Stimulated activated CD8-positive, alpha-beta memory T cell treated with anti-CD3 and anti-CD28 coated beads, Interleukin-2, amount 100 ng/mL, for 1 hour (primary cell): ENCODE data around the gene ASB3.
"Not testable (repeated sequence)": the region's sequence is repeated elsewhere in the genome, so short reads cannot be mapped to it uniquely, and the experiment has no call there.

Source experiments
- DNase-seq, 2 donors: peaks; one replicate each; pipeline ENCODE4 v3.0.0-alpha.2; 2020; ENCODE audit warnings: low read depth in 2 of 2

Gene ASB3

DNA sequence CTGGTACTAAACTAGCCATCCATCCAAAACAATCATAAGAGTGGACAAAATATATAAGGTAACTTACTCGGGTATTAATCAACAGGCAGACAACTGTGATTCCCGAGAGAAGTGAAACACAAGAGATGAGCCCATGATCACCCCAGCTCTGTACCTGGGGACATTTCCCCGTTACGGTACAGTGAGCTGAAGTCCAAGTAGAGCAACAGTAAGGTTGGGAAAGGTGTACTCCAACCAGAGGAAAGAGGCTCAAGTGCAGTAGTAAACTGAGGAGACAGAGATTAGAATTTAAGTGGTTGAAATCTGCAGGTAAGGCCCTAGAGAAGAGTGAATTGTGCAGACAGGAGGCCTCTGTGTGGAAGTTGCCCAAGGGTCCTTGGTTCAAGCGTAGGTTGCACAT lies 49.7 kb downstream of the ASB3 start:
- no peak for DNase-seq

GRCh38 chr2:53729143-53729762 lies 57.5 kb downstream of the ASB3 start:
- no peak for DNase-seq

GRCh38 chr2:53727921-53728320 lies 58.8 kb downstream of the ASB3 start:
- no peak for DNase-seq

GRCh38 chr2:53725662-53726061 lies 61.1 kb downstream of the ASB3 start:
- DNase-seq: no peak

DNA sequence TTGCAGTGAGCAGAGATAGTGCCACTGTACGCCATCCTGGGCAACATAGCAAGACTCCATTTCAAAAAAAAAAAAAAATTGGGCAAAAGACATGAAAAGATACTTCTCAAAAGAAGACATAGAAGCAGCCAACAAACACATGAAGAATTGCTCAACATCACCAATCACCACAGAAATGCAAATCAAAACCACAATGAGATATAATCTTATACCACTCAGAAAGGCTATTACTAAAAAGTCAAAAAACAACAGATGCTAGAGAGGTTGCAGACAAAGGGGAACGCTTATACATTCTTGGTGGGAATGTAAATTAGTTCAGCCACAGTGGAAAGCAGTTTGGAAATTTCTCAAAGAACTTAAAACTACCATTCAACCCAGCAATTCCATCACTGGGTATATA lies 62.2 kb downstream of the ASB3 start:
- no peak for DNase-seq

DNA sequence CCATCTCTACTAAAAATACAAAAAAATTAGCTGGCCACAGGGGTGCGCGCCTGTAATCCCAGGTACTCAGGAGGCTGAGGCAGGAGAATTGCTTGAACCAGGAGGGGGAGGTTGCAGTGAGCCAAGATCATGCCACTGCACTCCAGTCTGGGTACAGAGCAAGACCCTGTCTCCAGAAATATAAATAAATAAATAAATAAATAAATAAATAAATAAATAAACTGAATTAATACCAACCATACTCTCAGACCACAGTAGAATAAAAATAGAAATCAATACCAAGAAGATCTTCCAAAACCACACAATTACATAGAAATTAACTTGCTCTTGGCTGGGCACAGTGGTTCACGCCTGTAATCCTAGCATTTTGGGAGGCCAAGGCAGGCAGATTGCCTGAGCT lies 65.8 kb downstream of the ASB3 start:
- not testable (repeated sequence) for DNase-seq

DNA sequence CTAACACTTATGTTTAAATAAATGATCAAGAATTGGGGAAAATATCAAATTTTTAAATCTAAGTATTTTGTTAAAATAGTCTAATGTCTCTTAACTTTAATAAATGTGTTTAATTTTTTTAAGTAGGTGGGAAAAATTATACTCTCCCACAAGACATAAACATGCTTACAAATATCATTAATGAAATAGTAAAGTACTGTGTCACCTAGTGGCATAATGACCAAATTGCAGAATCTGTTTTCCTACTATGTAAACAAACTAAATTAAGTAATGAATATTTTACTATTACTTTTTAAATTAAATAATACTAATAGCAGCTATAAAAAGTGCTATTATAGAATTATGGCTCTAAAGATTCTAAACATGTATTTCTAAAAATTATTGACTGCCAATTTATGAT lies 71.2 kb downstream of the ASB3 start:
- no peak for DNase-seq

DNA sequence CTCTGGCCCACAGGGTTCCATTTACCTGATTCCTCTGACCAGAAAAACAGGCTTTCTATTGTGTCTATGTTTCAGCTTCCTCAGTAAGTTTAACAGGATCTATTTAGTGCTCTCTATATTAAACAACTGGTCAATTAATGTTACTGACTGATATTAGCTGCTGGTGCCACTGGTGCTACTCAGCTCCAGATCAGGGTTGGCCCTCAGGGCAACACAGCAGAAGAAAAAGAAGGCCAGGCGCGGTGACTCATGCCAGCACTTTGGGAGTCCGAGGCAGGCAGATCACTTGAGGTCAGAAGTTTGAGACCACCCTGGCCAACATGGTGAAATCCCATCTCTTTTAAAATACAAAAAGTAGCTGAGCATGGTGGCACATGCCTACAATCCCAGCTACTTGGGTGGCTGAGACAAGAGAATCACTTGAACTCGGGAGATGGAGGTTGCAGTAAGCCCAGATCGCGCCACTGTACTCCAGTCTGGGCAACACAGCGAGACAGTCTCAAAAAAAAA lies 75.4 kb downstream of the ASB3 start:
- DNase-seq: no peak

DNA sequence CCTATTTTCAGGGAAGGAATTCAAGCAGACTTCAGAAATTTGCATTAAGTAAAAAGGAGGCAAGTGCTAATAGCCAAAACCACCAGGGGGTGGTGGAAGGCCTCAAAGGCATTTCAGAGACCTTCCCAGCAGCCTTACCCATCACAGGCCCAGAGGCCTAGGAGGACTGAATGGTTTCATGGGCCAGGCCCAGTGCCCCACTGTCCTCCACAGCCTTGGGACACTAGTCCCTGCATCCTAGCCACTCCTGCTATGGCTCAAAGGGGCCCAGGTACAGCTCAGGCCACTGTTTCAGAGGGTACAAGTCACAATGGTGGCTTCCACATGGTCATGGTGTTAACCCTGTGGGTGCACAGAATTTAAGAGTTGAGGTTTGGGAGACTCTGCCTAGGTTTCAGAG lies 77.8 kb downstream of the ASB3 start:
- no peak for DNase-seq

DNA sequence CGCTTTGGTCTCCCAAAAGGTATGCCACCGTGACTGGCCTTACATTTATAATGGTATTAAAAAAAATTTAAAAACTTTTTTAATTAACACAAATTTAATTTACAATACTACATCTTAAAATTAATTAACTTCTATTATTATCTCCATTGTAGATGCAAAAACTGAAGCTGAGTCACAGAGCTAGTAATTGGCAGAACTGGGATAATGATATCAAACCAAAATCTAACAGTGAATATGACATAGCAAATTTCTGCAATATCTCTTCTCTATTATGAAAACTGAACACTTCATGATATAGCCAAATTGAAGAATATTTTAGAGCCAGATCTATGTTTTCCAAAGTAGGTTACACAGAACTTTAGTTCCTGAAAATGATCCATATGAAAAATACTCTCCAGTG lies 85.5 kb downstream of the ASB3 start:
- DNase-seq: no peak

DNA sequence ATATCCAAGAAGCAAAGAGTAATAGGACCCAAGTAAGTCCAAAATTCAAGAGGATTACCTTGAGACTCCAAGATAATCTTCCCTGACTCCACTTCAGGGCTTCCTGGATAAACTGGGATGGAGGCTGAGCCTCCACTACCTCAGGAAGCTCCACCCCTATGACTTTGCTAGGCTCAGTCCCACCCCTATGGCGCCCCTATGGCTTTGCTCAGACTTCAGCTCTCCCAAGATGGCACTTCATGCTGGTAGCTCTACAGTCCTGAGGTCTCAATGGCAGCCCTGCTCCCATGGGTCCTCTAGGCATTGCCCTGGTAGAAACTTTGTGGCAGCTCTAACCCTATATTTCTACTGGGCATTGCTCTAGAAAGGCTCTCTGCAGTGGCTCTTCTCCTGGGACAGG lies 89.1 kb downstream of the ASB3 start:
- no peak for DNase-seq

GRCh38 chr2:53697092-53697491 lies 89.7 kb downstream of the ASB3 start:
- no peak for DNase-seq

DNA sequence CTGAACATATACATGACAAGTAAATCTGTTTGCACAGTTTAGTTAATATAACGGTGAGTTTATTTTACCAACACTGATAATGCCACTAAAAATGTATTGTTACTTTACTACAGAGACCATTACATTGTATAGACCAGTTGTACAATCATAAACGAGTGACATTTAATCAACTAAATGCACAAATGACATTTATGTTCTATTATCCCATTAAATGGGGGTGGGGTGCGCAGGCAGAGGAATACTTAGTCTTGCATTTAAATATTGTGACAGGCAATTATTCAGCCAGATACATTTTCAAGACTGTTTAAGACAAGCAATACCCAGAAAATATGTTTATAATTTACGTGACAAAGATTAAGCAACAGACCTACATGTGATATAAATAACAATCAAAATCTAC lies 91.2 kb downstream of the ASB3 start:
- no peak for DNase-seq

- DNase-seq: no peak
Observed at GRCh38 chr2:53694096-53694771, 92.5 kb downstream of the ASB3 start.

GRCh38 chr2:53690876-53691275 lies 95.9 kb downstream of the ASB3 start:
- no peak for DNase-seq

GRCh38 chr2:53672881-53673522 lies 113.8 kb downstream of the ASB3 start:
- no peak for DNase-seq

DNA sequence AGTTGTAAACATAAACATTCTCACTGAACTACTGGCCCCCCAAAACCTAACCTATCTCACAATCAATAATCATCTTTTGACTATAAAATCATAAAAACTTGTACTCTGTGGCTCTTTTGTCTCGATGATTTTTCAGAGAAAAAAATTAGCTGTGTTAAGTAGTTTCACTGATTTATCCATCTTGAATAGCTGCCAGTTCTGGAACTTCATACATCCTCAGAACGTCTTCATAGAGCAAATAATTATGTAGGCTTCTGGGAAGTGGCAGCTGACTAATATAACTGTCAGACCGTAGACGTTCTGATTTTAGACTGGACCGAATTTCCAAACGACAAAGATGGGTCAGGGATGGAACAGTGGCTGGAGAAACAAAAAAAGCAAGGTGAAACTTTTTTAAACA lies 116.4 kb downstream of the ASB3 start:
- no peak for DNase-seq

DNA sequence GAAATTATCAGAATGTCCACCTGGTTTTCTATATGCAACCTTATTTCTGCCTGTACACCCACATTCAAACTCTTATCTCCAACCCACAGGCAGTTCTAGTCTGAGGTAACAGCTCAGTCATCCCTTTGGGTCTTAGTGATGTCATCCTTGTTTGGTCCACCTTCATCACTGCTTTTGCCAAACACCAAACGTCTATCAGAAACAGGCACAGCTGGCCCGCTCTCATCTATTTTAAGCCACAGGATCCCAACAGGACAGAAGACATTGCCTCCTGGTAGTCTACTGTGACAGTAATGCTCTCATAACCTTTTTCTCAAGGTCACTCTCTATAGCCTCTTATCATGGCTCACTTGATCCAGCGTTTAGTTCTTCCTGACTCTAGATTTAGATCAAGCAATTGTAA lies 118.1 kb downstream of the ASB3 start:
- no peak for DNase-seq

GRCh38 chr2:53667130-53667529 lies 119.6 kb downstream of the ASB3 start:
- not testable (repeated sequence) for DNase-seq

DNA sequence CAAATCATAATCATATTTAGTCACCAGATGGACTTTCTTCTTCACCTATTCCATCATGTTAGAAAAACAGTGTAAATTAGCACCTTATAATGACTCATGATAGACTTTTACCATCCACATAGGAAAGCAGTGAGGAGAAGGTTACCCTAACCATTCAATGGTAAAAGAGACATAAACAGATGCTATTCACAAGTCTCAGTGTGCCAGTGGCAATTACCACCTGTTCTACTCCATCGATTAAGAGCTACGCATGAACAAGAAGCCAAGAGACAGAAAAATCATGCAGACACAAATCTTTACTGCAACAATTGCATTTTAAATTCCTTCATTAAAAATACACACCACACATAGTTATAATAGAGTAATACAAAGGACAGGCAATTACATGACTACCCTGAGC lies 125.9 kb downstream of the ASB3 start:
- no peak for DNase-seq

DNA sequence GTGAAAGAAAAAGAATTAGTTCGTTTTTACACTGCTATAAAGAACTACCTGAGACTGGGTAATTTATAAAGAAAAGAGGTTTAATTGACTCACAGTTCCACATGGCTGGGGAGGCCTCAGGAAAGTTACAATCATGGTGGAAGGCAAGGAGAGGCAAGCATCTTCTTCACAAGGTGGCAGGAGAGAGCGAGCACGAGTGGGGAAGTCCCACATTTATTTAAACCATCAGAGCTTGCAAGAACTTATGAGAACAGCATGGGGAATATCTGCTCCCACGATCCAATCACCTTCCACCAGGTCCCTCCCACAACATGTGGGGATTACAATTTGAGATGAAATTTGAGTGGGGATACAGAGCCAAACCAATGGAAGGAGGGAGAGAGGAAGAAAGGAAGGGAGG lies 128.3 kb downstream of the ASB3 start:
- DNase-seq: not testable (repeated sequence)

DNA sequence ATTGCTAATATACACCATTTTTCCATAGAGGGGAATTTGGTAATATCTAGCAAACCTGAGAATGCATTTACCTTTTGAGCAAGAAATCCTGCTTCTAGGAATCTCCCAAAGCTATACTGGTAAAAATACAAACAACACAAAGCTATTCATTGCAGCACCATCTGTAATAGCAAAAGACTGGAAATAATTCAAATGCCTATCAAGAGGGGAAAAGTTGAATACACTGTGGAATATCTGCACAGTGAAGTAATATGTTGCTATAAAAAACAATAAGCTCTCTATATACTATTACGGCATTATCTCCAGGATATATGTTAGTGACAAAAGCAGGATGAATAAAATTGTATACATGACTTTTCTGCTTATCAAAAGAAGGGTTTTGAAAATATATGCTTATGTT lies 131.5 kb downstream of the ASB3 start:
- DNase-seq: no peak

- no peak for DNase-seq
Observed at GRCh38 chr2:53654396-53654795, 132.4 kb downstream of the ASB3 start.
